ENCODE measurements around the gene CRYGD.
"Not testable (repeated sequence)": the region's sequence is repeated elsewhere in the genome, so short reads cannot be mapped to it uniquely, and the experiment has no call there.

CRYGD gene

DNA sequence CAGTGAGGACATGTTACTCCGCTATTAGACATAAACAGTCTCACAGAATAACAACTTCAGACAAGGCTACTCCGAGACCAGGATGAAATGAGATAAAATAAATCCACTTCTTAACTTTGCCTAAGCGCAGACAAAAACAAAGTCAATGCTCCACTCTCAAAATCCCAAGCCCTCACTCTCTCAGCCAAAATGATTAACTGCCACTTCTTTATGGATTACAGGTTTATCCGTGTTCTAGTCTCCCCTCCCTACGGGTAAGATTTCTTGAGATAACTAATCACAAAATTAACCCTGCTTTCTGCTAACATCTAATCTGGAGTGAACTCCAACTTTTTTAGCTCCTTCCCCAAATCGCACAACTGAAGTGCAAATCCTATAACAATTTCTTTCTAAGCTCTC is 6.4 kb upstream of the CRYGD start:
- in situ Hi-C loops (cut with MboI; ENCODE audit: low sequenced_read_pairs), result no loop called here

DNA sequence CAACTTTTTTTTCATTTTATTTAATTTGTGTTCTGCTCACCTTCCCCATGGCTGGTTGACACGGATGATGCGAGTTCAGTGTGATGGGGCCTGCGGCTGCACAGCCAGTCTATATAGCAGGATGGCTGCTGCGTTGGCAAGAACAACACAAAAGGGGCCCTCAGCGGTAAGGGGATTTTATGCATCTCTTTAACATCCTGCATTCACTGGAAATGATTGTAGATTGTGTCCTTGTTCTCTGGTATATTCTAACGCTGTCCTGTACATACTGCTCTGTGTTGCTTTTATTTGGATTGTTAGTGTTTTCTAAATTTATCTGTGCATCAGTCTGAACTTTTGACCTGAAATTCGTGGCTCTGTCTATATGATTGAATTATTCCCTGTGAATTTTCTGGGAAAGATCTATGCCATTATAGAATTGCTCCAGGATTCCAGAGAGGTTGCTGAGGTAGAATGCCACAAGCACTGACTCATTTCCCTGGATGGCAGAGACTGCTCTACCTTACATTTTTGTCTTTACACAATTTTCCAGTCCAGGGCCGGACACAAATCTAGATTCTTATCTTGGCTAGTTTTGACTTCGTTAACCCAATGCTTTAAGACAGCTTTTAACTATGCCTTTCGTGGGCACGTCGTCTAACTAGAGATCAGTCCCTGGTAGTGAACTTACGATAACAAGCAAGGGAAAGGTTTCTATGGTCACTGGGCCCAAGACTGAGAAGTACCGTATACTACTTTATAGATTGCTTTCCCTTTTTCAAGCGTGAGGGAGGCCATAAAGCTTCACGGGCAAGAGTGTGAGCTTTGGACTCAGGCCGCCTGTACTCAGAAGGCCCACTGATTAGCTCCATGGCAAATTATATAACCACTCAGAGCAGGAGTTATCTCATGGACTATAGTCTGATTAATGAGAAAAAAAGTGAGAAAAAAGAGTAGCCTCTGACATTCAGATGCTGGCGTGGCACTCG is 5.7 kb upstream of the CRYGD start, which contains the start of gene CRYGC:
Gene CRYGC (minus strand): TSS at position 85 of the 968 bp plus-strand sequence. CDS start 36 bp downstream, at position 49.
- in situ Hi-C loops (cut with MboI; ENCODE audit: low sequenced_read_pairs), result no loop called here

DNA sequence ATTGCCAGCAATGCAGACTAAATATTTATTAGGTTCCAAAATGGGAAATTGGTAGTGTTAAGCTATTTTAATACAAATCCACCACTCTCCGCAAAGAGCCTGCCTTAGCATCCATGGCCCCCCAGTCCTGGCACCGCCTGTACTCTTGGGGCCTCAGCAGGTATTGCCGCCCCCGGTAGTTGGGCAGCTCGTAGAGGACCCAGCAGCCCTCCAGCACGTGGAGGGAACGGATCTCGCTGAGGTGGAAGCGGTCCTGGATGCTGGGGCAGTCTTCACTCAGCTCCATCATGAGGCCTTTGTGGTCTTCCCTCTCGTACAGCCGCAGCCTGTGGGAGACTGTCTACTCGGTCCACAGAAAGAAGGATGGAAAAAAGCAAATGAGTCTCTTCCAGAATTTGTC is 3.8 kb upstream of the CRYGD start:
- in situ Hi-C loops (cut with MboI; ENCODE audit: low sequenced_read_pairs), result no loop called here

DNA sequence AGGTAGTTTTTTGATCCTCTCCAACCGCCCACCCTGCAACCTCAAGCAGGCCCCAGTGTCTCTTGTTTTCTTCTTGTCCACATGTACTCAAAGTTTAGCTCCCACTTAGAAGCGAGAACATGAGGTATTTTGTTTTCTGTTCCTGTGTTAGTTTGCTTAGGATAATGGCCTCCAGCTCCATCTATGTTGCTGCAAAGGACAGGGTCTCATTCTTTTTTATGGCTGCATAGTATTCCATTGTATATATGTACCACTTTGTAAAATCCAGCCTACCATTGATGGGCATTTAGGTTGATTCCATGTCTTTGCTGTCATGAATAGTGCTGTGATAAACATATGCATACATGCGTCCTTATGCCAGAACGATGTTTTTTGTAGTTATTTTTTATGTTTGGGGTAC is 2.8 kb upstream of the CRYGD start:
- in situ Hi-C loops (cut with MboI; ENCODE audit: low sequenced_read_pairs), result no loop called here

DNA sequence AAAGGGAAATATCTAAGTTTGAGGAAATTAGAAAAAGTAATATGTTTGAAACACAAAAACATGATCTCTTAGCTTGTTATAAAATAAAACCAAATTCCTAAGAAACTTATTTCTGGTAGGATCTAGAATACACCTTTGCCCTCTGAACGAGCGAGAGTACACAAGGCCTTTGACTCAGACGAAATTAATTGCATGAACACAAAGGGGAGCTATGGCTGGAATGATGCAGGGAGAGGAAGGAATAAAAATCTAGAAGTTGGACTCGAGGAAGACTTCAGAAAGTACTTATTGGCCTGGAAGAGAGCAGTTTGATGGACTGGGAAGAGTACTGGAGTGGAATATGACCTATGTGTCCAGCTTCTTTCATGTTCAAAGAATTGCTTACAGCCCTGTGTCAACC is 927 bp upstream of the CRYGD start:
- in situ Hi-C loops (cut with MboI; ENCODE audit: low sequenced_read_pairs), result no loop called here

DNA sequence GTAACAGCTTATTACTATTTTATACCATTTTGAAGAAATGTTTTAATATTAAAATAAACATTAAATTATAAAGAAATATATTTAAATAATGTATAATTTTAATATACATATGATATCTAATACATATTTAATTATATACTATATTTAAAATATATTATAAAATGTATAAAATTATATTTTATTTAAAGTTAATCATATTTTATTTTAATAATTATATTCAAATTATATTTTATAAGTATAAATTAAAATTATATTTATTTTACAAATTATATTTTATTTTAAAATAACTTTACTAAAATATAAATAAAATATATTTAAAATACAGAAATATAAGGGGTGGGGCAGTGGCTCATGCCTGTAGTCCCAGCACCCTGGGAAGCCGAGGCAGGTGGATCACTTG is 2.1 kb downstream of the CRYGD start:
- in situ Hi-C loops (cut with MboI; ENCODE audit: low sequenced_read_pairs), result no loop called here

DNA sequence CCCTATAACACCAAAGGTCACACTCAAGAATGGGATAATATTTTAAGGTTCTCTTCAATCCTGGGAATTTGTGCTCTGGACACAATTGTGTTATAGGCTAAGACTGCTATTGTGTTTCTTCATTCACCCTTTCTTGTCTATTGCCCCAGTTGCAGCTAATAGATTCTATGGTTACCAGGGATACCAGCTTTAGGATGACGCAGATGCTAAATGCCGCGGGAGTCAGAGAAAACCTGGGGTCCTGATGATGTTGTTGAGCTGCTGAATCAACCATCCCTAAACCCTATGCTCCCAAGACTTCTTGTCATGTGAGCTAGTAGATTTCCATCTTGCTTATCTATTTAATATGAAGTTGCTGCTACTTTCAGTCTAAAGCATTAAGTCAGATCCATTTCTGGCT is 5.4 kb downstream of the CRYGD start:
- in situ Hi-C loops (cut with MboI; ENCODE audit: low sequenced_read_pairs), result no loop called here

DNA sequence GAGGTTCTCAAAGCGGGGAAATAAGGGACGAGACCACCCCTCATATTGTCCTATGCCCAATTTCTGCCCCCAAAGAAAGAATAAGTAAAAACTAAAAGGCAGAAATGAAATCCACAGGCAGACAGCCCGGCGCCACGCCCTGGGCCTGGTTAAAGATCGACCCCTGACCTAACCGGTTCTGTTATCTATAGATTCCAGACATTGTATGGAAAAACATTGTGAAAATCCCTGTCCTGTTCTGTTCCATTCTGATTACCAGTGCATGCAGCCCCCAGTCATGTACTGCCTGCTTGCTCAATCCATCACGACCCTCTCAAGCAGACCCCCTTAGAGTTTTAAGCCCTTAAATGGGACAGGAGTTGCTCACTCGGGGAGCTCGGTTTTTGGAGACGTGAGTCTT is 6.9 kb downstream of the CRYGD start:
- in situ Hi-C loops (cut with MboI; ENCODE audit: low sequenced_read_pairs), result not testable (repeated sequence)

DNA sequence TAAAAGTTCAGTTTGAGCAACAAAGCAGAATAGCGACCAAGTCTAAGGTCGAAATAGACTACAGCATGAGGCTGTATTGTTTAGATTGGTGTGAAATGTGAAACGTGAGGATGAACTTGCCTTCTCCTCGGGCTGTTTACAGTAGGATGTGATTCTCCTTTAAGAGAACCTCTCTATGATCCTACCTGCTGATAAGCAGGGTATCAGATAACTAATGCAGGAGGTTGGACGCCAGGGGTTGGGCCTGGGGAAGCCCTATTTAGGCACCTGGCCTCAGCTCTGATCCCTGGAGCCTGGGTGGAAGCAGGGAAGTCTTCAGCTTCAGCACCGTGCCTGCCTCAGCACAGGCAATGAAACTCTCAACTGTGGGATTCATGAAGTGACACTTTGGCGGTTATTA is 11.4 kb downstream of the CRYGD start:
- in situ Hi-C loops (cut with MboI; ENCODE audit: low sequenced_read_pairs), result no loop called here

DNA sequence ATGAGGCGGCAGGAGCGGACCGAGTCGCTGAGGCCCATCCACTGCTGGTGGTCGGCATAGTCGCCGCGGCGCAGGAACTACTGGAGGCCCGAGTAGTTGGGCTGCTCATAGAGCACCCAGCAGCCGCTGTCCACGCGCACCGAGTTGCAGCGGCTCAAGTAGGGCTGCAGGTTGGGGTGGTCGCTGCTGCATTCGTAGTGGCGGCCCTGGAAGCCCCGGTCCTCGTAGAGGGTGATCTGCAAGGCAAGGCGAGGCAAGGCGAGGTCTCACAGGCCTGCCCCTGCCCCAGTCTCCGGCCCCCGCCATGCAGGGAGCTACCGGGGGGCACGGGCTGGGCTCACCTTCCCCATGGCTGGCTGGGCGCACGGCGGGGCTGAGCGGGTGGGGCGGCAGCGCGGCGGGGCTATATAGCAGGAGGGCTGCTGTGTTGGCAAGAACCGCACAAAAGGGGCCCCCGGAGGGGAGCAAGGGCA is 12.0 kb downstream of the CRYGD start:
- in situ Hi-C loops (cut with MboI; ENCODE audit: low sequenced_read_pairs), result not testable (repeated sequence)

DNA sequence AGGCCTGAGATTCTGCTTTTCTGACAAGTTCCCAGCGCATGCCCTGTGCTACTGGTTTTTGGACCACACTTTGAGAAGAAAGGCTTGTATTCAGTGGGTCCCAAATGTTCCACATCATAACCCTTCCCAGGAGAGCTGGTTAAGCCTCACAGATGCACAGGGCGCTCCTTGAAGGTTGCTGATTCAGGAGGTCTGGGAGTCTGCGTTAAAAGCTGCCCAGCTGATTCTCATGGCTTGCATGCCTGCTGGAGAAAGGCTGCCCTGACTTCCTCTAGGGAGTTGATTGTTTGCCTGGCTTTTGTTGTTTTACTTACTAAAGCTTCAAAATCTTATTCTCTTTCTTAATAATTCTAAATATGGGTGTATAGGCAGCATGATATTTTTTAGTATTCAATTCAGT is 20.7 kb downstream of the CRYGD start:
- in situ Hi-C loops (cut with MboI; ENCODE audit: low sequenced_read_pairs), result no loop called here

DNA sequence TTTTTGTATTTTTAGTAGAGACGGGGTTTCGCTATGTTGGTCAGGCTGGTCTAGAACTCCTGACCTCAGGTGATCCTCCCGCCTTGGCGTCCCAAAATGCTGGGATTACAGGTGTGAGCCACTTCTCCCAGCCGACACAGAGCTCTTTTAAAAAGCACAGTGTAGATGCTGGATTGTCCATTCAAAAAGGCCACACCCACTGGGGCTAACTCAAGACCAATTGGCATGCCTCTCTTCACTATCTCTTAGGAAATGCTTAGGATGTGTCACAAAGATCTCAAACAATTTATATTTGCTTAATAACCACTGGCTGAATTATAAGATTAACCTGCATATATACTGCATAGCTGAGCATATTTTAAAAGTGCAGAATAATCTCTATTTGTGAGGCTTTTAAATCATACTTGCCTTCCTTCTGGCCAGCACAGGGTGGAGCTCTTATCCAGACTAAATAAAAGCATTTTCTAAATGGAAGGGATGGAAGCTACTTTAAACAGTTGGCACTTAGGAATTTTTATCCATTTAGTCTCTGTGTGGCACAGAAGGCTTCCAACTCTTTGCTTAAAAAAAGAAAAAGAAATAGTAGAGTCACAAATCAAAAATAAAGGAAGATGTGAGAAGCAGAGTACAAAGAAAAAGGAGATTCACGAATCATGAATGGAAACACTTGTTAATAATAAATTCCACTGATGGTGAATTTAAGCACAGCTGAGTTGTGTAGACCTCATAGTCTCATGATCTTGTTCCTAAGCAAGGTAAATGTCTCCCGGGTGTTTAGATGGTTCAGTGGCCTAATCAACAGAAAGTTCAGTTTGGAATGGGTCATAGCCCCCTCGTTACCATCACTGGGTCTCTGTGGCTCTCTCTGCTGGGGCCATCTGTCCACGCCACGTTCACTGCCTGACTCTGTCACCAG is 22.4 kb downstream of the CRYGD start:
- in situ Hi-C loops (cut with MboI; ENCODE audit: low sequenced_read_pairs), result no loop called here

DNA sequence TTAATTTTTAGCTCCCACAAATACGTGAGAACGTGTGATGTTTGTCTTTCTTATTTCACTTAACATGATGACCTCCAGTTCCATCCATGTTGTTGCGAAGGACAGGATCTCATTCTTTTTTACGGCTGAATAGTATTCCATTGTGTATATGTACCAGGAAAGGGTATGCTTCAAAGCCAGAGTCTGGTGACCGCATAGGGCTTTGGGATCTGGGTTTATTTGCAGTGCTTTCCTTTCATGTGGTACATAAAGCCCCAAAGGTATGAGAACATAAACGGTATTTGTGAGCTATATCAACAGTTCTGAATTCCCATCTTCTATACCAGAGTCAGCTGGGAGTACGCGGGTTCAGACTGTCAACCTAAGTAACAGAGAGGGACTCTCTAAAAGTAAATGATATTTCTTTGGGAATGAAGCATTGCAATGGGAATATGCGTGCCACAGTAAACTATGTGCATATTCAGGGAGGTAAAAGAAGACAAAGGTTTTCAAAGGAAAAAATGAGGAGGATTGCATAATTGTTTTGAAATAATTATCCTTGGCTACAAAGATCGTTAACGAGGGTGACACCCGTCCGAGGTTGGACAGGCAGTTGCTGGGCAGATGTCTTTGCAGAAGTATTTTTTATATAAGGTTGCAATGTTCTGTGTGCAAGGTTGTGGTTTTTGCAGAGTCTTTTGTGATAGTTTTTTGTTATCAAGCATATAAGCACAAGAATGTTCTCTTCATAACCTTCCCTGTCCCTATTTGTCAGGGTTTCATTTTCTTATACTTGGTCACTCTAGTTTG is 24.4 kb downstream of the CRYGD start:
- in situ Hi-C loops (cut with MboI; ENCODE audit: low sequenced_read_pairs), result no loop called here

DNA sequence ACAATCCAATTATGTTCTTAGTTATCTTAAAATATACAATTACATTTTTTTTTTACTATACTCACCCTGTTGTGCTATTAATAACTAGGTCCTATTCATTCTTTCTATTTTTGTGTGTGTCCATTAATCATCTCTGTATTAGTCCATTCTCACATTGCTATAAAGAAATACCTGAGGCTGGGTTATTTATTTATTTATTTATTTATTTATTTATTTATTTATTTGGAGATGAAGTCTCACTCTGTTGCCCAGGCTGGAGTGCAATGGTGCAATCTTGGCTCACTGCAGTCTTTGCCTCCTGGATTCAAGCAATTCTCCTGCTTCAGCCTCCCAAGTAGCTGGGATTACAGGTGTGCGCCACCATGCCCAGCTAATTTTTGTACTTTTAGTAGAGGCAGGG is 25.6 kb downstream of the CRYGD start:
- in situ Hi-C loops (cut with MboI; ENCODE audit: low sequenced_read_pairs), result not testable (repeated sequence)

DNA sequence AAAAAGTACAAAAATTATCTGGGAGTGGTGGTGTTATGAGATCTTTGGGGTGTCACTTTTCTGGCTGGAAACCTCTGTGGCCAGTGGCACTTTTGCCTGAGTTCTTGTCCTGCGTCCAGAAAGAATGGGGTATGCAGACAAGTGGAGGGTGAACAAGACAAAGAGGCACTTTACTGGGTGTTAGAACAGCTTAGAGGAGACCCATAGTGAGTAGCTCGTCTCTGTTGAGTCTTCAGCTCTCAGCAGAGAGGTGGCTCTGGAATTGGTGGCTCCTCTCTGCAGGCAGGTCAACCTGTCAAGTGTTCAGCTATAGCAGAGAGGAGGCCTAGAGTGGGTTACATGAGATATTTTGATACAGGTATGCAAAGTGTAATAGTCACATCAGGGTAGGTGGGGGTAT is 26.1 kb downstream of the CRYGD start:
- in situ Hi-C loops (cut with MboI; ENCODE audit: low sequenced_read_pairs), result no loop called here

DNA sequence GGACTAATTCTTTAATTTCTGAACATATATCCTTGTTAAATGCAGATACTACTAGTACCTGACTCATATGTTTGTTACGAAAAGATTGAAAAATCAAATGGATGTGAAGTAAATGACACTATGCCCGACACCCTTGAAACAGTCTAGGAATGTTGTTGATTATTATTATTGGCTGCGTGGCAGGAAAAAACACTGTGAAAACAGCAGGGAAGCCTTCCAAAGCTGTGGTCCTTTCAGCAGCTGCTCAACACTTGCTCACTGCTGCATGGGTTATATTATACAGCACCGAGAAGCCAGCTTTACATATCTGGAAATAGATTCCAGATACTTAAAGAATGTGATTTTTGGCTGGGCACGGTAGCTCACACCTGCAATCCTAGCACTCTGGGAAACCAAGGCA is 26.5 kb downstream of the CRYGD start:
- in situ Hi-C loops (cut with MboI; ENCODE audit: low sequenced_read_pairs), result no loop called here

DNA sequence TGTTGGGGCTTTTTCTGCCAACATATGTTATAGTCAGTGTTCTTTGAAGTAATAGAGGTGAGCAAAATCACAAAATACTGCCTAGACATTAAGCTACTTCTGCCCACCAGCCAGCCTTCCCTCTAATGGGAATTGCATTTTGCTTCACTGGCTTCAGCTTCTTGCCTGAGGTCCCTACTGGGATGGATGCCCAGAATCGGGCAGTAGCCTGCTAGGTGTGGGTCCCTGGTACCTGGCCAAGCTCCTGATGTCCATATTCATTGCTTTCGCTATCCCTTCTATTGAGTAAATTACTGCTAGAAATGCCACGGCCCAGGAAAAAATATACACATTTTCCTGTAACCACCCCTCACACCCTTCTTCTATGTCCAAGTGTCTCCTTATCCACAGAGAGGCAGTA is 27.0 kb downstream of the CRYGD start:
- in situ Hi-C loops (cut with MboI; ENCODE audit: low sequenced_read_pairs), result no loop called here

DNA sequence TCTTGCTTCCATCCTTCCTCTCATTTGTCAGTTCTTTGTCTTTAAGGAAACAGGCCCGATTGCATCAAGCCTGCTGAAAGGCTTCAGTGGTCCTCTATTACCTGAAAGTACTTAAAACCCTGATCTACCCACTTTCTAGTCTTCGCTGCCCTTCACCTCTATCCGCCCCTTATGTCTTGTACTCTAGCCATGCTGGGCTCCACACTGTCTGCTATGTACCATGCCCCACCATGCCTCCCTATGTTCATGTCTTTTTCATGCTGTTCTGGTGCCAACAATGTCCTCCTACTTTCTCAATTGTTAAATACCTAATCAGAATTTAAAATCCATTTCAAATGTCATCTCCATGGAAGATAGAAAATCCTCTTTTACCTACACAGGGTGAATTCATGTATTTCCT is 28.2 kb downstream of the CRYGD start:
- in situ Hi-C loops (cut with MboI; ENCODE audit: low sequenced_read_pairs), result no loop called here

DNA sequence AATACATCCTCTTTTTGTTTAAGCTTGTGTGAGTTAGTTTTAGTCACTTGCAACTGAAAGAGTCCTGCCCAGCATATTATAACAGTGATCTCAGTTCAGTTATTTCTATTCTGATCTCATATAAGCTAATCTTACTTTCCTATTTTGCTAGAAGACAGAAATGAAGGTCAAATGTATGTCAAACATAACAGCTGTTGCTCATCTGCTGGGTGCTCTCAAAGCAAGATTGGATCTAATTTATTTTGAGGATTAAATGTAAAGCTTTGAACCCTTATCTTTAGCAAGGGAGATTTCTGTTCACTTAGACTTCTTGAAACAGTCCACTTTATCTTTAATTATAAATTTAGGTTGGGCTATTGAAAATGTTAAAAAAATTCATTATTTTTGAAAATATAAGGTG is 31.2 kb downstream of the CRYGD start:
- in situ Hi-C loops (cut with MboI; ENCODE audit: low sequenced_read_pairs), result no loop called here

DNA sequence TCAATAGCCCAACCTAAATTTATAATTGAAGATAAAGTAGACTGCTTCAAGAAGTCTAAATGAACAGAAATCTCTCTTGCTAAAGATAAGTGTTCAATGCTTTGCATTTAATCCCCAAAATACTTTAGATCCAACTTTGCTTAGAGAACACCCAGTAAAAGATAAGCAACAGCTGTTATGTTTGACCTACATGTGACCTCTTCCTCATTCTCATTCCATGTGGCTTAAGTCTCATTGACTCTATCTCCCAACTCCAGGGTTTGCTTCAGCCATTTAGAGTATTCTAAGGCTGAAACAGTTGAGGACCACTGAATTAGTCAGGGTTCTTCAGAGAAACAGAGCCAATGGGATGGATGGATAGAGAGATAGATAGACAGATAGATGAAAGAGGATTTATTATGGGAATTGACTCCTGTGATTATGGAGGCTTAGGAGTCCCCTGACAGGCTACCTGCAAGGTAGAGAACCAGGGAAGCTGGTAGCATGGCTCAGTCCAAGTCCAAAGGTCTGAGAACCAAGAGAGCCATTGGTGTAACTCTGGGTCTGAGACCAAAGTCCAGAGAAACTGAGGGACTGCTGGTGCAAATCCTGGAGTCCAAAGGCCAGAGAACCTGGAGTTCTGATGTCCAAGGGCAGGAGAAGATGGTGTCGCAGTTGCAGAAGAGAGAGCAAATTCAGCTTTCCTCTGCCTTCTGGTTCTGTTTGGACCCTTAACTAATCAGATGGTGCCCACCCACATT is 32.1 kb downstream of the CRYGD start:
- in situ Hi-C loops (cut with MboI; ENCODE audit: low sequenced_read_pairs), result no loop called here
